Measurements from ENCODE around the gene ARL2BP.

ARL2BP gene

DNA sequence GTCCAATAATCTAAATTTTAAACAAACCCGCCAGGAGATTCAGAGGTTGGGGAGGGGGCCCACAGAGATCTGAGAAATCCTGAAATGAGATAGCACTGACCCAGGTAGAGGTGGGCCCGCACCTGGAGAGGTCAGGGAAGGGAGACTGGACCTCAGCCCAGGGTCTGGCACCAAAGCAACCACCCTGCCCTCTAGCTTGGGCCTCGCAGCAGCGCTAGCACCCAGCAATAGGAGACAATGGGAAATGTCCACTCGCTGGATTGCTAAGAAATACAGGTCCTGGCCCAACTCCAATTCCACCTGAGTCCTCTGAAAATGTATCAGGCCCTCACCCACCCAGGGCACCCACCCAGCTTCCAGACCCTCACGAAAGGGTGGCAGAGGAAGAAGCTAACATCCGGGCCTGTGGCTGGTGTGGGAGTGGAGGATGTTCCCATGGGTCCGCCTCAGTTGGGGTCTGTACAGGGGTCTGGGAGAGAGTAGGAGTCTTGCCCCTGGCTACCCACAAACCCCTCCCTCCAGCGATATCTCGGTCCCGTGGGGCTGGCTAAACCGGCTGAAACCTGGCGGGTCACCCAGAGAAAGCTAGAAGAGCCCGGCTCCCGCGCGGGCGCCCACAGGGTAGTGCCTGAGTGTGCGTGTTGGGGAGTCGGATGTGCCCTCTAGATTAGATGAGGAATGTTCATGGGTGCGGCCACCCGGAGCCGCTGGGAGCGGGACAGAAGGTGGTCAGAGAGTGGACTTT lies 38.3 kb downstream of the ARL2BP start:
- no peak for DNase-seq (ENCODE audit: low read depth)

DNA sequence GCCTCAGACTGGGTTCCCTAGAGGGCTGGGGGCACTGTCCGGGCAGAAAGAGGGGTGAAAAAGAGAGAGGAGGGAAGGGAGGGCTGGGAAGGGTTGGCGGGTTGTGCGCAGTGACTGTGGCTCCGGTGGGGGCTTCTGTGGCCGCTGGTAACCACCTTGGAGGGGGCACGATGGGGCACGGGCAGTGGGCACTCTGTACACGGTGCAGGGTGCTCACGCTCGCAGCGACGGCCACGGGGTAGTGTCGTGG lies 38.8 kb downstream of the ARL2BP start:
- no peak for DNase-seq (ENCODE audit: low read depth)

DNA sequence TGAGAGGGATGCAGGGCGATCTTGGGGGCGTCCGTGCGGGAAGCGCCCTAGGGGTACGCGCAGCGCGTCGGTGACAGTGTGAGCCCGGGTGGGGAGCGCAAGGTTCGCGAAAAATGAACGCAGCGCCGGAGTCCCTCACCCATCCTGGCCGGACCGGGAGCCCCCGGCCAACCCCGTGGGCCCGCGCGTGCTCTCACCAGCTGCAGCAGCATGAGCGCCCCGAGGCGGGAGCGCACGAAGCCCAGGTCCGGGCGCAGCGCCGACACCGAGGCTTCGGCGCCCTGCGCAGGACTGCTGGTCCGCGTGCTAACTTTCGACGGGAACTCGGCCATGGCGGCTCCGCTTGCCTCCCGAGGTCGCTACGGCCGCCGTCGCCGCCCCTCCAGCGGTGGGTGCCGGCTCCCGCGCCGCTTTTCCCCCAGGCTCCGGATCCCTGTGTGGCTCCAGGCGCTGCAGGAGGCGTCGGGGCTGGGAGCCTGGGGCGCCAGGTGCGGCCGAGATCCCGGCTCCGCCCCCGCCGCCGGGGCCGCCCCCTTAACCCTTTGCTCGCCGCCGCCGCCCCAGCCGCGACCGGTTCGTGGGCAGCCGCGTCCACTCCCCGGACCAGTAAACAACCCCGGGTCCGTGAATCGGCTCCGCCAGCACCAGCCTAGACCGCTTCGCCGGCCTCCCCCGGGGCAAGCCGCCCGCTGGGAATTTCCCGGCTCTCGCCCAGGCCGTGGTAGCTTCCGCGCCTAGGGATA lies 39.3 kb downstream of the ARL2BP start, which contains the start of gene PLLP:
Gene PLLP, minus strand, starts transcription at position 464 of the 743 bp plus-strand sequence. Its CDS starts 132 bp downstream, at position 332.
- DNase-seq (ENCODE audit: low read depth), result no peak

DNA sequence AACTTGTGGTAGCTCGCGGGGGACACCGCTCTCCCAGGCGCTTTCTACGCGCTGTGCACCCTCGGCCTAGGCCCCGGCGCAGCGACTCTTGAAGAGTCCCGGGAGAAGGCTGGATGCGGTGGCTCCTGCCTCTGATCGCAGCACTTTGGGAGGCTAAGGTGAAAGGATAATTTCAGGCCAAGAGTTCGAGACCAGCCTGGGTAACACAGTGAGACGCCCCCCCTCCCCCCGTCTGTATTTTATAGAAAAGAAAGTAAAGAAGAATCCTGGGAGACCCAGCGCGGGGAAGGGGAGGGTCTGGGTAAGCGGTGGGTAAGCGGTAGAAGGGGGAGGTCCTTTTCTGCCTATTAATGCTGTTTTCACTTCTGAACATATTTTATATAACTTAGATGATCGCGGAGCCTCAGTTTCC lies 39.9 kb downstream of the ARL2BP start:
- DNase-seq (ENCODE audit: low read depth), result no peak

DNA sequence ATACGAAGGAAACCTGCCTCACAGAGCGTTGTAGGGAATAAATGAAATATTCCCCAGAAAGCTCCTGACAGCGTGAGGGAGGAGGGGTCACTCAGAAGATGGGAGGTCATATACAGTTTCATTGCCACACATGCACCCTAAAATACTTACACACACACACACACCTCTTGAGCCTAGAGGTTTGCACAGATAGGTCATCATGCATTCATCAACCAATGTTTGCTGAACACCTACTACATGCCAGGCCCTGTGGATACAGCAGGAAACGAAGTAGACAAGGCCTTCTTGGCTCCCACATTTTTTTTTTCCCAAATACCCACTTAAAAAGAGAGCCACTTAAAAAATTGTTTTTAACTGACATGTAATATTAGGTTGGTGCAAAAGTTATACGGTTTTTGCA lies 40.3 kb downstream of the ARL2BP start:
- DNase-seq (ENCODE audit: low read depth), result no peak

DNA sequence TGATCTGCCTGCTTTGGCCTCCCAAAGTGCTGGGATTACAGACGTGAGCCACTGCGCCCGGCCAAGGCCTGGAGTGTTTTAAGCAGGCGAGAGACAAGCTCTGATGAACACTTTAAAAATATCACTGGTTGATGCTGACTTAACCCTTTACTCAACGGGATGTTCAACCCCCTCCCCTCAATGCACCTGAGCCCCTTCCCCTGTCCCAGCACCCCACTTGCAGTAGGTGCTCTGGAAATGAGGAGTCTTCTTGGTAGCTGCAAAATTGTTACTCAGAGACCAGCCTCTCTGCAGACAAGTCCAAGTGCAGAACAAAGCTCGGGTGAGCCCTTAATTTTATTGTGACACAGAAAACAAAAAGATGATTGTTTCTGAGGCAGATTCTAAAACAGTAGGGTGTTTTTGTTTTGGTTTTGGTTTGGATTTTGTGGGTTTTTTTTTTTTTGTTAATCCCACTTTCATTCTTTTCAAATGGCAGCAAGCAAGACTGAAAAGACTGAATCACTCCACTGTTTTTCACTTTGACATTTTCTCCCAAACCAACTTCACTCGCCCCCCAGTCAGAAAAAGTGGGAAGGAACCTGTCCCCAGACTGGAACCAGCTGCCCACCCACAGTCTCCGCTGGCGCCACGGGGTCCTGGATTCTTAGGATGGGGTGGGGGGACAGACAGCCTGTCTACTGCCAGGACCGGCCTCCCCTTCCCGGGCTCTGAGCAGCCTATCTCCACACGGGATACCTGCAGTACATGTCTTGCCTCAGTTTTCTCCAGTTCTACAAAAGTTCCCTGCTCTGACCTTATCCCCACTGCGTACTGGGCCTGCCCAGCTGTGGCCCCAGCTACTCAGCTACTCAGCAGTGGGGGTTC lies 44.6 kb downstream of the ARL2BP start:
- no peak for DNase-seq (ENCODE audit: low read depth)

DNA sequence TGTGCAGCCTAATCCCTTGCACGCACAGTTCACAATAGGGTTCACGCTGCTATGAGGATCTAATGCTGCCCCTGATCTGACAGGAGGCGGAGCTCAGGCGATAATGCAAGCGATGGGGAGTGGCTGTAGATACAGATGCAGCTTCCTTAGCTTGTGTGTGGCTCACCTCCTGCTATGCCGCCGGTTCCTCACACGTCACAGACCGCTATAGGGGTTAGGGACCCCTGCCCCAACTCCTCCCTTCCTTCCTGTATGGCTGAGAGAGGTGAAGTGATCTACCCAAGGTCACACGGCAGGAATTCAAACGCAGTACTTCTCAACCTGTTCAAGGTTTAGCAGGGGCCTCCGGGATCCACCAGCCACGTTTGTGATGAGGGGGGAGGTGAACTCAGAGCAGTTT lies 52.8 kb downstream of the ARL2BP start:
- no peak for DNase-seq (ENCODE audit: low read depth)

DNA sequence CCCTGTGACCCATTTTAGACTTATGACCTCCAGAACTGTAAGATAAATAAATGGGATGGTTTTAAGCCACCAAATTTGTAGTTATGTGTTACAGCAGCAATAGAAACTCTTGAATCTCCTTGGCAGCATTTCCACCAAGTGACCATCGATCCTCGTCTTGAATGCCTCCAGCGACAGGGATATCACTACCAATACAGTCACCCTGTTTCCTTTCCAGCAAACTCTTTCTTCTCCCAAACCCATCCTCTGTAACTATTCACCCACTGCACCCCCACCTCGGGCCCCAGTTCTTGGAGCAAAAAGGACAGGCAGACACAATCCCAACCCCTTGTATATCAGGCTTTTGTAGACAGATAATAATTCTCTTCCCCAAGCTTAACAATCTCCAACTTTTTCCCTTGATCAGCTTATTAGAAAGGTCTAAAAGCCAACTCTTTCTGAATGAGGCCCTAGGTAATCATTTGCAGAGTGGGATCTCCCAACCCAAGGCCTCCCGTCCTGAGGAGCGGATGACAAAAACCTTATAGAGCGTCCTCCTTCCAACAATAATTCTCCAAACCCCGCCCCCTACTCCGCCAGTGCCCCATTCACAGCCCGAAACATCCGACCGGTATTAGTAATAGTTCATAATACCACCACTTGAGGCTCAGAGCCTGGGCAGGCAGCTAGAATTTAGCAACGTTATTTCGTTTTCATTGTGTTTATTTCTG lies 54.1 kb downstream of the ARL2BP start:
- no peak for DNase-seq (ENCODE audit: low read depth)

DNA sequence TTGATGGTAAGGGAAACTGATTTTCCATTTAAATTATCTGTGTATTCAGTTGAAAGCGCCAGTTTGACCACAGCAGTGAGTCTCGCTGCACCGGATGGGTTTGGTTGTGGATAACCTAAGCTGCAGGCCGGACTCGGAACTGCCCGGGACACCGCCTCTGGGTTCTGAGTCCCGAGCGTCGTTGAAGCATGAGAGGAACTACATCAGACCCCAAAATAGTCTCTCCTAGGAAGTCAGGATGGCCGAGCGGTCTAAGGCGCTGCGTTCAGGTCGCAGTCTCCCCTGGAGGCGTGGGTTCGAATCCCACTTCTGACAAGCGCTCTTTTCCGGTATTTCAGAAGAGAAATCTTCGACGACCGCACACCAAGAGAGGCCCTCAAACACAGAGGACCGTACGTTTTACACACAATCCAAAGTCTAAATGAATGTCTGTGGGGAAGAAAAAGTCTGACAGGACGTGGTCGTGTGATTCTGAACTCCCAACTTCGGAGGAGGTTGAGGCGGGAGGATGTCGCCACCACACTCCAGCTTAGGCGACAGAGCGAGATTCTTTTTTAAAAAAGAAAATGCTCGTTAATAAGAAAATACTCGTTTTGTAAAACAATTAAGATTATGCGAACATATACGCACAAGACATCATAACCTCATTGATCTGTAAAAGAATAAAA lies 54.8 kb downstream of the ARL2BP start:
- peak; percentile 72 for DNase-seq (ENCODE audit: low read depth)

DNA sequence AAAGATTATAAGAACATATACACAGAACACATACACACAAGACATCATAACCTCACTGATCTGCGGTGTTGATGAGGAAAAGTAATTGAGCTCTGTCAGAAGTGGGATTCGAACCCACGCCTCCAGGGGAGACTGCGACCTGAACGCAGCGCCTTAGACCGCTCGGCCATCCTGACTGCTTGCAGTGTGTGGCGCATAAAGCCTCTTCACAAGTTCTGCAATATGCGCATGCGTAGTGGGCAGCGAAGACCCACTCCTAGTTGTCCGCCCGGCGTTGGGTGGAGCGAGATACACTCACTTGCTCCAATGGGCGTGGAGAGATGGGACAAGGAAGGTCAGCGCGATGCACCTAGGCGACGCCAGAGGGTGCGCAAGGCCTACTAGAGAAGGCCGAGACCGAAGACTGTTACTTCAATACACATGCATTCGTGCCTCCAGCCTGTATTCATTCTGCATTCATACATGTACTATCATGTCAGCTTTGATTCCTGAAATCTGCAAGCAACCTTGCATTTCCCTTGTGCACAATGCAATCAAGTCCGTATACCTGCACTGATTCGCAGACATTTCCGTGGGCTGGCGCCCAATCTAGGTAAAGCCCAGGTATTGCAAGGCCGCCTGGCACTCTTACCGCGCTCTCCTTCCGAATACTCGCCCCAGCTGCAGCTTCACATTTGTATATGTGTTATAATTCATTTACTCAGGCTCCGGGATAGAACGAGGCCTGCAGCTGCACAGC lies 55.5 kb downstream of the ARL2BP start:
- DNase-seq (ENCODE audit: low read depth), result peak; percentile 94

DNA sequence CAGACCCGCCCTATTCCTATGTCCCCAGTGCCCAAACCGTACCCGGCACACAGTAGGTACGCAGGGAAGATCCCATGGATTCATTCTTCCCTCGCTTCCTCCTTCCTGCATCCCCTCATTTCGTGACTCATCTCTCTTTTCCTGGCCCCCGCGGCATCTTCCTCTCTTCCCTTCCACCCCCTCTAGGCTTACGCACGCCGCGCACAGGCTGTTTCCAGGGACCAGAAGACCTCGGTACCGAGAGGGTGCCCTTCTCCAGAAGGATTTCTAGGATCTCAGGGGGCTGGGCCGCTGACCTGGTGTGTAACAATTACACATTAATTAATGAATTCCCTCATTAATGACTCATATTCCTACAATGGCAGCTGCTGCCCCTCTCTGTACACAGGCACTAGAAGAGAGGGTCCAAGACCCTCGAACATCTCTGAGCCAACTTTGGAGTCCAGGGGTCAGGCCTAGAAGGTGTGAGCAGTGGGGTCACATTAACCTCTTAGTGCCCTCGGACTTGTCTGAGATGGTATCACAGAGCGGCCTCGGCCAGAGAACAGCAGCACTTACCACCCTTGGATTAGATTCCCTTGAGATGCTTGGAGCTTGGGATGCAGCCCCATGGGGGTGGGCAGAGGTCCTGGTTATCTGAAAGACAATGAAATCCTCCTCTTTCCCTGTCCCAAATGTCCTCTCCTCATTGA lies 56.2 kb downstream of the ARL2BP start:
- no peak for DNase-seq (ENCODE audit: low read depth)

Data from stimulated activated CD8-positive, alpha-beta memory T cell treated with anti-CD3 and anti-CD28 coated beads, Interleukin-7, amount 100 ng/mL, for 24 hours (primary cell).